SH-SY5Y (cell line): ENCODE measurements around the gene CD47.

Experiments
- GATA2 ChIP-seq: IDR thresholded peaks from 2 replicates; pipeline ENCODE4 v1.6.1; 2011; ENCODE audit warnings: mild to moderate bottlenecking, low read depth, low read length
- GATA3 ChIP-seq: IDR thresholded peaks from 2 replicates; pipeline ENCODE4 v1.6.1; 2011; ENCODE audit warnings: low read depth, mild to moderate bottlenecking, low read length, moderate library complexity

DNA sequence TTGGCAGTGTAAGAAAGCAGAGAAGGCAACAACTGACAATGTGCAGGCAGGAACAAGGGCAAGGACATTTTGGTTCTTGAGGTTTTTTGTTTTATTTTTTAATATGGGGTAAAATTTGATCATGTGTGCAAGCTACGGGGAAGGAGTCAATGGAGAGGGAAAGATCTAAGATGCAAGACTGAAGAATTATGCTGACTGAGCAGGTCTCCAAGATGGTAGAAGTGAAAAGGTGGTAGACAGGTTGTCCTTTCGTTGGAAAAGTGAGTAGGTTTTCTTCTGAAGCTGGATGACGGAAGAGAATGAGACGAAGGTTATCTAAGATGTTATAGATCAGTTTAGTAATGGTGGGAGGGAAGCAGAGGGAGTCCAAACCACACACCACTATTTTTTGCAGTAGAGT lies 4.2 kb downstream of the CD47 start:
- TF ChIP-seq GATA2 (no peak), GATA3 (no peak)
